ENCODE results near the gene ZNF804B.

Gene ZNF804B

GRCh38 chr7:89283302-89283701 is 523.8 kb downstream of the ZNF804B start:
- TF ChIP-seq ARNTL (CRISPR knock-in tag; IDR thresholded peaks at IDR 0.05; ENCODE audit: borderline replicate concordance, low read depth) = no peak
- TF ChIP-seq ZFP30 (CRISPR knock-in tag; IDR thresholded peaks at IDR 0.05) = no peak
- TF ChIP-seq TCF4 (CRISPR knock-in tag; IDR thresholded peaks at IDR 0.05; ENCODE audit: borderline replicate concordance) = no peak
- no peak for TF ChIP-seq ZNF8 (CRISPR knock-in tag; IDR thresholded peaks at IDR 0.05)
- no peak for TF ChIP-seq ZNF70 (CRISPR knock-in tag; IDR thresholded peaks at IDR 0.05)
- TF ChIP-seq ISL1 (CRISPR knock-in tag; IDR thresholded peaks at IDR 0.05) = no peak
- no peak for TF ChIP-seq ZC3H10 (CRISPR knock-in tag; IDR thresholded peaks at IDR 0.05)
- TF ChIP-seq CREB5 (CRISPR knock-in tag; IDR thresholded peaks at IDR 0.05; ENCODE audit: low read depth) = no peak
- no peak for TF ChIP-seq TSHZ2 (CRISPR knock-in tag; IDR thresholded peaks at IDR 0.05)
- no peak for TF ChIP-seq ZNF565 (CRISPR knock-in tag; conservative IDR thresholded peaks at IDR 0.05; ENCODE audit: low read depth)
- TF ChIP-seq TOX (CRISPR knock-in tag; IDR thresholded peaks at IDR 0.05; ENCODE audit: borderline replicate concordance) = no peak
- no peak for TF ChIP-seq ESRRG (CRISPR knock-in tag; IDR thresholded peaks at IDR 0.05)
- ATAC-seq = no peak

GRCh38 chr7:89308535-89308934 is 549.0 kb downstream of the ZNF804B start:
- no peak for ATAC-seq
- TF ChIP-seq RARB (CRISPR knock-in tag; IDR thresholded peaks at IDR 0.05) = no peak
- no peak for TF ChIP-seq TSHZ2 (CRISPR knock-in tag; IDR thresholded peaks at IDR 0.05)
- TF ChIP-seq ZFP30 (CRISPR knock-in tag; IDR thresholded peaks at IDR 0.05) = no peak
- TF ChIP-seq TCF4 (CRISPR knock-in tag; IDR thresholded peaks at IDR 0.05; ENCODE audit: borderline replicate concordance) = no peak
- TF ChIP-seq OSR1 (CRISPR knock-in tag; IDR thresholded peaks at IDR 0.05) = no peak
- TF ChIP-seq CREB5 (CRISPR knock-in tag; IDR thresholded peaks at IDR 0.05; ENCODE audit: low read depth) = no peak
- TF ChIP-seq ISL1 (CRISPR knock-in tag; IDR thresholded peaks at IDR 0.05) = no peak
- no peak for TF ChIP-seq CSRNP3 (CRISPR knock-in tag; IDR thresholded peaks at IDR 0.05)
- TF ChIP-seq ESRRG (CRISPR knock-in tag; IDR thresholded peaks at IDR 0.05) = no peak
- TF ChIP-seq ZFP3 (CRISPR knock-in tag; IDR thresholded peaks at IDR 0.05) = no peak
- TF ChIP-seq BACH2 (CRISPR knock-in tag; IDR thresholded peaks at IDR 0.05; ENCODE audit: borderline replicate concordance) = no peak
- no peak for TF ChIP-seq GLIS3 (CRISPR knock-in tag; IDR thresholded peaks at IDR 0.05)
- TF ChIP-seq ARNTL (CRISPR knock-in tag; IDR thresholded peaks at IDR 0.05; ENCODE audit: borderline replicate concordance, low read depth) = no peak
- no peak for TF ChIP-seq ZNF70 (CRISPR knock-in tag; IDR thresholded peaks at IDR 0.05)
- TF ChIP-seq ZNF8 (CRISPR knock-in tag; IDR thresholded peaks at IDR 0.05) = no peak
- TF ChIP-seq PPARA (CRISPR knock-in tag; IDR thresholded peaks at IDR 0.05; ENCODE audit: borderline replicate concordance) = no peak
- no peak for TF ChIP-seq TOX (CRISPR knock-in tag; IDR thresholded peaks at IDR 0.05; ENCODE audit: borderline replicate concordance)
- no peak for TF ChIP-seq SNAI2 (CRISPR knock-in tag; IDR thresholded peaks at IDR 0.05)

DNA sequence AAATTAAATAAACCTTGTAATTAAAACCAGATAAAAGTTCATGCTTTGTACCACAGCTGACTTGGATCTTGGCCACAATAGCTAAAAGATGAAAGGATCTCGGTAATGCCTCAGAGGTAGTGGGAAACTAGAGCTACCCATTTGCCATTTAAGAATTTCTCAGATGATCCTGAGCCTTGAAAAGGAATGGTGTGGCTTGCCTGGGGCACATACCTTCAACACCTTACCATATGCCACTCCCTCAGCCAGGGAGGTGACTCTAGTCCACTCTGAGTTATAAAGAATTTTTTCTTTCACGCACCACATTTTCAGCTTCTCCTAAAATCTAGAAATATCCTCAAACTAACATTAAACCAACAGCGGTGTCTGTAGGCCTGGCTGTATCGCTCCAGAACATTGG is 552.4 kb downstream of the ZNF804B start:
- no peak for ATAC-seq
- no peak for TF ChIP-seq RARB (CRISPR knock-in tag; IDR thresholded peaks at IDR 0.05)
- TF ChIP-seq ZNF70 (CRISPR knock-in tag; IDR thresholded peaks at IDR 0.05) = no peak
- no peak for TF ChIP-seq SNAI2 (CRISPR knock-in tag; IDR thresholded peaks at IDR 0.05)
- no peak for TF ChIP-seq GLIS3 (CRISPR knock-in tag; IDR thresholded peaks at IDR 0.05)
- no peak for TF ChIP-seq ESRRG (CRISPR knock-in tag; IDR thresholded peaks at IDR 0.05)
- TF ChIP-seq ZFP30 (CRISPR knock-in tag; IDR thresholded peaks at IDR 0.05) = no peak
- TF ChIP-seq CSDC2 (CRISPR knock-in tag; IDR thresholded peaks at IDR 0.05) = no peak
- TF ChIP-seq ARNTL (CRISPR knock-in tag; IDR thresholded peaks at IDR 0.05; ENCODE audit: borderline replicate concordance, low read depth) = no peak
- TF ChIP-seq CSRNP3 (CRISPR knock-in tag; IDR thresholded peaks at IDR 0.05) = no peak
- no peak for TF ChIP-seq OSR1 (CRISPR knock-in tag; IDR thresholded peaks at IDR 0.05)
- TF ChIP-seq ZC3H10 (CRISPR knock-in tag; IDR thresholded peaks at IDR 0.05) = no peak
- TF ChIP-seq PPARA (CRISPR knock-in tag; IDR thresholded peaks at IDR 0.05; ENCODE audit: borderline replicate concordance) = no peak
- TF ChIP-seq ISL1 (CRISPR knock-in tag; IDR thresholded peaks at IDR 0.05) = no peak
- TF ChIP-seq ZFP3 (CRISPR knock-in tag; IDR thresholded peaks at IDR 0.05) = no peak
- TF ChIP-seq, protein P1, sequence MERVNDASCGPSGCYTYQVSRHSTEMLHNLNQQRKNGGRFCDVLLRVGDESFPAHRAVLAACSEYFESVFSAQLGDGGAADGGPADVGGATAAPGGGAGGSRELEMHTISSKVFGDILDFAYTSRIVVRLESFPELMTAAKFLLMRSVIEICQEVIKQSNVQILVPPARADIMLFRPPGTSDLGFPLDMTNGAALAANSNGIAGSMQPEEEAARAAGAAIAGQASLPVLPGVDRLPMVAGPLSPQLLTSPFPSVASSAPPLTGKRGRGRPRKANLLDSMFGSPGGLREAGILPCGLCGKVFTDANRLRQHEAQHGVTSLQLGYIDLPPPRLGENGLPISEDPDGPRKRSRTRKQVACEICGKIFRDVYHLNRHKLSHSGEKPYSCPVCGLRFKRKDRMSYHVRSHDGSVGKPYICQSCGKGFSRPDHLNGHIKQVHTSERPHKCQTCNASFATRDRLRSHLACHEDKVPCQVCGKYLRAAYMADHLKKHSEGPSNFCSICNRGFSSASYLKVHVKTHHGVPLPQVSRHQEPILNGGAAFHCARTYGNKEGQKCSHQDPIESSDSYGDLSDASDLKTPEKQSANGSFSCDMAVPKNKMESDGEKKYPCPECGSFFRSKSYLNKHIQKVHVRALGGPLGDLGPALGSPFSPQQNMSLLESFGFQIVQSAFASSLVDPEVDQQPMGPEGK (CRISPR knock-in tag; IDR thresholded peaks at IDR 0.05; ENCODE audit: borderline replicate concordance) = no peak
- no peak for TF ChIP-seq BACH2 (CRISPR knock-in tag; IDR thresholded peaks at IDR 0.05; ENCODE audit: borderline replicate concordance)
- no peak for TF ChIP-seq ZNF8 (CRISPR knock-in tag; IDR thresholded peaks at IDR 0.05)

Measured in SK-N-SH treated with all-trans-retinoic acid at 6 μM for 48 hours (cell line).